Thyroid gland (tissue), 4 donors: ENCODE data around the gene BBC3.

Experiments used
- POLR2A ChIP-seq, 2 donors: fragments of 450-650 bp; IDR thresholded peaks; one replicate each; pipeline ENCODE4 v1.6.1; 2017; ENCODE audit warnings: antibody characterized with exemption in 2 of 2, mild to moderate bottlenecking in 2 of 2, moderate library complexity in 1 of 2
- TF ChIP-seq, protein P1 (sequence below), 6 experiments: fragments of 200-600 bp in 3 of 6; fragments of 450-650 bp in 3 of 6; sonication (generic) in 3 of 6; IDR thresholded peaks; one replicate each; pipeline ENCODE4 v1.5.1; 2016 to 2019; ENCODE audit warnings: antibody characterized with exemption in 6 of 6, mild to moderate bottlenecking in 2 of 6, inconsistent platforms in 1 of 6, moderate library complexity in 1 of 6

DNA sequence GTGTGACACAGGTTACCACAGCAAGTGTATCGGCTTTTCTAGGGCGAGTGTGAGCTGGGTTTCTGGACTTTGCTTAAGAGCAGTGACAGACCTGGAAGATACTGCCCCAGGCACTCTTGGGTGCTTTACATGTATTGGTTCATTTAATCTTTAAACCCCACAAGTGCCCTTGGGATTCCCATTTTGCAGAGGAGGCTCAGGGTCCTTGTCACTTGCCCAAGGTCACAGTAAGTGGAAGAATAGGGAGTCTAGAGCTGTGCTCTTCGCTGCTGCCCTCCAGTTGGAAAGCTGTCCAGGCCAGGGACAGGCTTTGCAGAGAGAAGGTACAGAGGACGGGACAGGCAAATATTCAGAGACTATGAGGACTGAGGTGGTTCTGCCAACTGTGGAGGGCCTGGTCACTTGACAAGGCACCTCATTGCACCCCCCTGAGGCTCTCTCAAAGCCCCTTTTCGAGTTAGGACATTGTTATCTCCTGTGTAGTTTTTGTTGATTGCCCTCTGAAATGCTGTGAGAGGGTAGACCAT is 42.4 kb downstream of the BBC3 start:
- no peak for TF ChIP-seq POLR2A (IDR thresholded peaks at IDR 0.05)
- TF ChIP-seq, protein P1, sequence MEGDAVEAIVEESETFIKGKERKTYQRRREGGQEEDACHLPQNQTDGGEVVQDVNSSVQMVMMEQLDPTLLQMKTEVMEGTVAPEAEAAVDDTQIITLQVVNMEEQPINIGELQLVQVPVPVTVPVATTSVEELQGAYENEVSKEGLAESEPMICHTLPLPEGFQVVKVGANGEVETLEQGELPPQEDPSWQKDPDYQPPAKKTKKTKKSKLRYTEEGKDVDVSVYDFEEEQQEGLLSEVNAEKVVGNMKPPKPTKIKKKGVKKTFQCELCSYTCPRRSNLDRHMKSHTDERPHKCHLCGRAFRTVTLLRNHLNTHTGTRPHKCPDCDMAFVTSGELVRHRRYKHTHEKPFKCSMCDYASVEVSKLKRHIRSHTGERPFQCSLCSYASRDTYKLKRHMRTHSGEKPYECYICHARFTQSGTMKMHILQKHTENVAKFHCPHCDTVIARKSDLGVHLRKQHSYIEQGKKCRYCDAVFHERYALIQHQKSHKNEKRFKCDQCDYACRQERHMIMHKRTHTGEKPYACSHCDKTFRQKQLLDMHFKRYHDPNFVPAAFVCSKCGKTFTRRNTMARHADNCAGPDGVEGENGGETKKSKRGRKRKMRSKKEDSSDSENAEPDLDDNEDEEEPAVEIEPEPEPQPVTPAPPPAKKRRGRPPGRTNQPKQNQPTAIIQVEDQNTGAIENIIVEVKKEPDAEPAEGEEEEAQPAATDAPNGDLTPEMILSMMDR (IDR thresholded peaks at IDR 0.05) = no peak
